ENCODE data around the gene TOP1. TPM values are rescaled to one million over a fixed set of nuclear protein-coding genes. Genes with fewer than 3 reads are reported as not detected.

Gene TOP1
- total RNA-seq, 2 experiments from 2014 or later: 37.6 to 41.7 TPM

- peaks cover 44% of the 10 kb centered on the region for H3K4me1 ChIP-seq (ENCODE audit: insufficient read depth, low read length)
- H3K36me3 Mint-ChIP-seq (ENCODE audit: low read depth): peaks cover 72% of the 10 kb centered on the region
- H3K27ac Mint-ChIP-seq: peak overlapping the region; percentile 98
- TF ChIP-seq CTCF (IDR thresholded peaks at IDR 0.05): no peak
- H3K4me1 Mint-ChIP-seq (ENCODE audit: low read depth): peaks cover 79% of the 10 kb centered on the region
- peak overlapping the region; percentile 83 for H3K4me3 ChIP-seq (ENCODE audit: low read length)
- peaks cover 9% of the 10 kb centered on the region for H3K36me3 ChIP-seq (ENCODE audit: insufficient read depth, low read length)
- no peak for DNase-seq
- H3K9me3 Mint-ChIP-seq: no peaks in the 10 kb centered on the region
- intact Hi-C loops (cut with DNase I, micrococcal nuclease): loop anchor here in 1 of 2 experiments (5.0 kb wide), 1 partner anchor 111 kb away; no protein-coding TSS in a partner anchor
- ChIA-PET CTCF (interaction anchor here (0.9 to 3.3 kb wide), 4 partner anchors 14 to 64 kb away, joined by 3 to 10 read pairs (median 6); no protein-coding TSS in a partner anchor), POLR2A (interaction anchor here (1.2 to 2.3 kb wide), 3 partner anchors 11 to 18 kb away, joined by 3 to 11 read pairs (median 3); no protein-coding TSS in a partner anchor)
- H3K4me3 Mint-ChIP-seq: peak overlapping the region; percentile 91
- no peak overlapping the region for H3K27ac ChIP-seq (ENCODE audit: low read depth in 1 of 2, low read length in 2 of 2)
- no peak for ATAC-seq (ENCODE audit: poor library complexity)
- H3K27me3 ChIP-seq (ENCODE audit: control insufficient read depth in 1 of 2, insufficient read depth in 2 of 2, low read length in 2 of 2): no peaks in the 10 kb centered on the region
- H3K27me3 Mint-ChIP-seq: no peaks in the 10 kb centered on the region
- no peaks in the 10 kb centered on the region for H3K9me3 ChIP-seq (ENCODE audit: control insufficient read depth in 1 of 2, insufficient read depth in 1 of 2, low read length in 2 of 2)
These were observed 2.6 kb downstream of the TOP1 start for GRCh38 chr20:41031243-41031619.

GRCh38 chr20:41032271-41032670 is 3.6 kb downstream of the TOP1 start:
- Mint-ChIP-seq H3K27me3 (no peaks in the 10 kb centered on the region), H3K9me3 (no peaks in the 10 kb centered on the region), H3K27ac (peak overlapping the region; percentile 98), H3K36me3 (ENCODE audit: low read depth) (peaks cover 81% of the 10 kb centered on the region), H3K4me3 (peak overlapping the region; percentile 91), H3K4me1 (ENCODE audit: low read depth) (peaks cover 81% of the 10 kb centered on the region)
- DNase-seq (no peak), ATAC-seq (ENCODE audit: poor library complexity) (no peak)
- intact Hi-C loops (cut with DNase I, micrococcal nuclease): loop anchor here in 1 of 2 experiments (5.0 kb wide), 1 partner anchor 110 kb away; no protein-coding TSS in a partner anchor
- H3K4me3 ChIP-seq (ENCODE audit: low read length): no peak overlapping the region
- H3K27ac ChIP-seq (ENCODE audit: low read depth in 1 of 2, low read length in 2 of 2): no peak overlapping the region
- POLR2A ChIA-PET: interaction anchor here (1.0 to 2.3 kb wide), 4 partner anchors 10 to 44 kb away, joined by 3 to 11 read pairs (median 3); no protein-coding TSS in a partner anchor
- no peaks in the 10 kb centered on the region for H3K9me3 ChIP-seq (ENCODE audit: control insufficient read depth in 1 of 2, insufficient read depth in 1 of 2, low read length in 2 of 2)
- CTCF ChIA-PET: interaction anchor here (1.3 to 3.3 kb wide), 4 partner anchors 13 to 63 kb away, joined by 3 to 10 read pairs (median 10); no protein-coding TSS in a partner anchor
- H3K27me3 ChIP-seq (ENCODE audit: control insufficient read depth in 1 of 2, insufficient read depth in 2 of 2, low read length in 2 of 2): no peaks in the 10 kb centered on the region
- peaks cover 9% of the 10 kb centered on the region for H3K36me3 ChIP-seq (ENCODE audit: insufficient read depth, low read length)
- no peak for TF ChIP-seq CTCF (IDR thresholded peaks at IDR 0.05)
- H3K4me1 ChIP-seq (ENCODE audit: insufficient read depth, low read length): peaks cover 47% of the 10 kb centered on the region

DNA sequence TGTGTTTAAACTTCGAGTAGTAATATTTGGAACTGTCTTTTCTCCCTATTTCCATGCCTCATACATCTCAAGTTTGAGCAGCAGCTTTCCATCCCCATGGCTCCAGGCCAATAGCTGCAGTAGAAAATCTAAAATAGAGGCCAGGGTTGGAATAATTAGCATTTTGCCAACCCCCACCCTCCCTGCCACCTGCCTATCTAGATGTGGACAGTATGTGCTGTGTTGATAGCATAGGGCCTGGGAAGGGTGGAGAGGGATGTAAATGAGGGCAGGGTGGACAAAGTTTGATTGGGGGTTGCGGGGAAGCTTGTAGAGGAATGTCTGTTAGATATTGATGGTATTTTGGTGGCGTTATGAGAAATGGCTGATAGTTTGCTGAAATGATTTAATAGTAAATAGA is 5.6 kb downstream of the TOP1 start:
- H3K27me3 Mint-ChIP-seq: no peaks in the 10 kb centered on the region
- DNase-seq (no peak), ATAC-seq (ENCODE audit: poor library complexity) (no peak)
- CTCF ChIA-PET: no interaction called here
- no peaks in the 10 kb centered on the region for H3K9me3 ChIP-seq (ENCODE audit: control insufficient read depth in 1 of 2, insufficient read depth in 1 of 2, low read length in 2 of 2)
- H3K4me3 ChIP-seq (ENCODE audit: low read length): no peak overlapping the region
- H3K4me1 Mint-ChIP-seq (ENCODE audit: low read depth): peaks cover 89% of the 10 kb centered on the region
- H3K36me3 Mint-ChIP-seq (ENCODE audit: low read depth): peaks cover 73% of the 10 kb centered on the region
- H3K27me3 ChIP-seq (ENCODE audit: control insufficient read depth in 1 of 2, insufficient read depth in 2 of 2, low read length in 2 of 2): no peaks in the 10 kb centered on the region
- peaks cover 9% of the 10 kb centered on the region for H3K36me3 ChIP-seq (ENCODE audit: insufficient read depth, low read length)
- no peaks in the 10 kb centered on the region for H3K9me3 Mint-ChIP-seq
- intact Hi-C loops (cut with DNase I, micrococcal nuclease): loop anchor here in 1 of 2 experiments (5.0 kb wide), 1 partner anchor 108 kb away; no protein-coding TSS in a partner anchor
- peak overlapping the region; percentile 54 for H3K4me3 Mint-ChIP-seq
- no peak for TF ChIP-seq CTCF (IDR thresholded peaks at IDR 0.05)
- no peak overlapping the region for H3K27ac ChIP-seq (ENCODE audit: low read depth in 1 of 2, low read length in 2 of 2)
- POLR2A ChIA-PET: interaction anchor here (1.5 kb wide), 1 partner anchor 107 kb away, joined by 3 read pairs; no protein-coding TSS in a partner anchor
- H3K27ac Mint-ChIP-seq: peak overlapping the region; percentile 3
- peaks cover 42% of the 10 kb centered on the region for H3K4me1 ChIP-seq (ENCODE audit: insufficient read depth, low read length)
